Stimulated activated CD8-positive, alpha-beta memory T cell treated with anti-CD3 and anti-CD28 coated beads, Interleukin-4, amount 100 ng/mL, for 24 hours (primary cell): ENCODE measurements around the gene HSH2D.
A peak's percentile ranks its signal among the peaks of the same experiment; 100 is the strongest.
"Not testable (repeated sequence)": the region's sequence is repeated elsewhere in the genome, so short reads cannot be mapped to it uniquely, and the experiment has no call there.

Source experiments
- DNase-seq: peaks from one replicate; pipeline ENCODE4 v3.0.0-alpha.2; 2020; ENCODE audit warnings: low read depth

HSH2D gene

DNA sequence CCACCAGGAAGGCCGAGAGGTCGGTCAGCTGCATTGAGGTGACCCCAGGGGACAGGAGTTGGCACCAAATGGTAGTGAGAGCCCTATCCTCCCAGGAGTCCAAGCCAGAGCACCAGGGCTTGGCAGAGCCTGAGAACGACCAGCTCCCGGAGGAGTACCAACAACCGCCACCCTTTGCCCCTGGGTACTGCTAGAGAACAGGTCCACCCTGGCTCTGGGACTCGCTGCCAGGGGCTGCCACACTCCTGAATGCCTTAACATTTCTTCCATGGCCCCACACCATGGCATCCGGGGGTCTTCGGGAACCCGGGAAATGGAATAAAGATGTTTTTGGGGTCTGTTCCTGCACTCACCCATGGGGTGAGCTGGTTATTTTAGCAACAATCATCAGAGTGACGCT, 14.1 kb downstream of the HSH2D start:
- DNase-seq = no peak

DNA sequence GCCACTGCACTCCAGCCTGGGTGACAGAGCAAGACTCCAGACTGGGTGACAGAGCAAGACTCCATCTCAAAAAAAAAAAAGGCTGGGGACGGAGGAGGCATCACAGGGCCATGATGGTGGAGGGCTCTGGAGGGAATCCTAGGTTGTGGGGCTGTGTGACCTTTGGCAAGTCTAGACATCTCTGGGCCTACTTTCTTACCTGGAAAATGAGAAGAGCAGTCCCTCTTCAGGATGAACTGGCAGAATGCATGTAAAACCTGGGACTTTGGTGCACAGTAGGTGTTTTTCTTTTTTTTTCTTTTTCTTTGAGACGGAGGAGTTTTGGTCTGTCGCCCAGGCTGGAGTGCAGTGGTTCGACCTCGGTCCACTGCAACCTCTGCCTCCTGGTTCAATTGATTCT, 16.2 kb downstream of the HSH2D start:
- DNase-seq = no peak

DNA sequence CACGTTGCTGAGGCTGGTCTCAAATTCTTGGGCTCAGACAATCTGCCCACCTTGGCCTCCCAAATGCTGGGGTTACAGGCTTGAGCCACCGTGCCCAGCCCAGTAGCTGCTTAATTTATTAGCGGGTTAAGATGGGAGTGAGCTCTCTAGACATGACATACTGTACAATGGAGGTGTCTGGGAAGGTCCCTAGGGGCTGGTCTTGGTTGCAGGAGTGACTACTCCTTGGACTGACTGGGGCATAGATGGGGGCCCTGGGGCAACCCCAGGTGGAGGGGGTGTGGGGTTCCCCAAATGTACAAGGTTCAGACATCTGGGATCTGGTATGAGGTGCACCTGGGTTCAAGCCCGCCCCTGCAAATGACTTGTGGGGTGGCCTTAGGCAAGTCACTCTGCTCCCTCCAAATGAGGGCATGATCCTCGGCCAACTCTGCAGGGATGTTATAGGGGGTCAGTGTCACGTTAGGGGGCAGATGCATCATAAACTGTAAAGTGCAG, 17.0 kb downstream of the HSH2D start:
- DNase-seq = no peak

DNA sequence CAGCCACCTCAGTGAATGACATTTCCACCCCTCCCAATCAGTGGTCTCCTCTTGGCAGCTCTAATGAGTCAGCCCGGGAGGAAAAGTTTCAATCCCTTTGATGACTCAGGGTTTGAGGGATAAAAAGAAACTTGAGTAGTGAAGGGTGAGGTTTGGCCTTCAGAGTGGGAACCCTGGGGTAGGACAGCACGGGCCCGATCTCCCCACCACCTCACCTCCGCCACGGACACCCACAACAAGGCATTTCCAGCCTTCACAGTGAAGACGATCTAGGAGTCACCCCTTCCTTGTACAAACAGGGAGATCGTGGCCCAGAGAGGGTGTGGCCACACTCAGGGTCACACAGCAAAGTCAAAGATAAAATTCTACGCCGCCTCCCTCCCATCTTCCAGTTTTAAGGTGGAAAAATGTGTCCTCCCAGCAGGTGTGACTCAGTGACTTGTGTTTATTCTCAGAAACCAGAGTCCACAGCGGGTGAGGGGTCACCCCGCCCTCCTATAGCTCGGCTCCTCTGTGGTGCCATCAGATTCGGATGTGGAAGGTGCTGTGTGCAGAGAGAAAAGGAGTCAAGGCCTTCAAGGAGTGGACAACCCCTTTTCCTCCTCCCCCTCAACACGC, 17.6 kb downstream of the HSH2D start:
- DNase-seq = peak; percentile 22

DNA sequence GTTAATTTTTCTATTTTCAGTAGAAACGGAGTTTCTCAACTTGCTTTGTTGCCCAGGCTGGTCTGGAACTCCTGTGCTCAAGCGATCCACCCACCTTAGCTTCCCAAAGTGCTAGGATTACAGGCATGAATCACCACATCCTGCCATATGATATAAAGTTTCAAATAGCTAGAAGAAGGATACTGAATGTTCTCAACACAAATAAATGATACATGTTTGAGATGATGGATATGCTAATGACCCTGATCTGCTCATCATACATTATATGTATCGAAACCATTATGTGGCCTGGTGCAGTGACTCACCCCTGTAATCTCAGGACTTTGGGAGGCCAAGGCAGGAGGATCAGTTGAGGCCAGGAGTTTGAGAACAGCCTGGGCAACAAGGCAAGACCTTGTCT, 18.4 kb downstream of the HSH2D start:
- no peak for DNase-seq

DNA sequence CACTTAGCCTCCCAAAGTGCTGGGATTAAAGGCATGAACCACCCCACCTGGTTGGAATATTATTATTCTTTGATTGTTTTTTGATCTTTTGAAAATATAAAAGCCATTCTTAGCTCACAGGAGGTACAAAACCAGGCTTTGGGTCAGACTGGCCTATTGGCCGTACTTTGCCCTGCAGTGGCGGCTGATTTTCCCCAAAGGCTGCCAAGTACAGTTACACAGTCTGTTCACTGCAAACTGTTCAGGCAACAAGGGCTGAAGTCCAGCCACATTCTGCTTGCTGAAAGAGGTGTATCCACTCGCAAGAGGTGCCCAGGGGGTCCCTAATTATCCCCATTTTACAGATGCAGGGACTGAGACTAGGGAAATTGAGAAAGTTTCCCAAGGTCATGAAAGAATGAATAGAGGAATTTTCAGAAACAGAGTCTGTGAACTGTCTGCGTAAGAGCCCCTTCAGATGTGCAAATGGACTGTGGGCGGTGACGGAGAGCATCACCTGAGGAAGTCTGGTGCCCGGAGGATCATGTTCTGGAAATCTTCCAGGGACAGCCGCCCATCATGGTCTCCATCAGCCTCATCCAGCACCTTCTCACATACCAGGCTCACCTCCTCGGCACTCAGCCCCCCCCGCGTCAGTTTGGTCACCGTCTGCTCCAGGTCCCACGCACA, 20.9 kb downstream of the HSH2D start:
- DNase-seq = no peak

DNA sequence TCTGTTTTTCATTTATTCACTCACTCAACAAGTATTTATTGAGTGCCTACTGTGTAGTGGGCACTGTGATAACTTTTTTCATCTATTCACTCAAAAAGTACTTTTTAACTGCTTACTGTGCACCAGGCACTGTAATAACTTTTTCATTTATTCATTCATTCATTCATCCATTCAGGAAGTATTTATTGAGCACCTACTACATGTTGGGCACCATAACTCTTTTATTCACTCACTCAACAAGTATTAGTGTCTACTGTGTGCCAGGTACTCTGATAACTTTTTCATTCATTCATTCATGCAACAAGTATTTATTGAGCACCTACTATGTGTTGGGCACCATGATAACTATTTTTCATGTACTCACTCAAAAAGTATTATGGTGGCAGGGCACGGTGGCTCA, 22.9 kb downstream of the HSH2D start:
- DNase-seq = no peak

DNA sequence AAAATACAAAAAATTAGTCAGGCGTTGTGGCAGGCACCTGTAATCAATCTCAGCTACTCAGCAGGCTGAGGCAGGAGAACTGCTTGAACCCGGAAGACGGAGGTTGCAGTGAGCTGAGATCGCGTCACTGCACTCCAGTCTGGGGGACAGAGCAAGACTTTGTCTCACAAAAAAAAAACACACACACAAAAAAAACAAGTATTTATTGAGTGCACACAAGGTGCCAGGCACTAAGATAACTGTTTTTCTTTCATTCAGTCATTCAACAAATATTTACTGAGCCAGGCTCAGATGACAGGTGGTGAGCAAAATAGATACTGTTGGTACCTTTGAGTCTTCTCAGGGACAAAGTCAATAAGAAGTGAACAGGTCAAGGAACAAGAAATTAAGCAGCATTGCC, 23.6 kb downstream of the HSH2D start:
- DNase-seq = no peak

DNA sequence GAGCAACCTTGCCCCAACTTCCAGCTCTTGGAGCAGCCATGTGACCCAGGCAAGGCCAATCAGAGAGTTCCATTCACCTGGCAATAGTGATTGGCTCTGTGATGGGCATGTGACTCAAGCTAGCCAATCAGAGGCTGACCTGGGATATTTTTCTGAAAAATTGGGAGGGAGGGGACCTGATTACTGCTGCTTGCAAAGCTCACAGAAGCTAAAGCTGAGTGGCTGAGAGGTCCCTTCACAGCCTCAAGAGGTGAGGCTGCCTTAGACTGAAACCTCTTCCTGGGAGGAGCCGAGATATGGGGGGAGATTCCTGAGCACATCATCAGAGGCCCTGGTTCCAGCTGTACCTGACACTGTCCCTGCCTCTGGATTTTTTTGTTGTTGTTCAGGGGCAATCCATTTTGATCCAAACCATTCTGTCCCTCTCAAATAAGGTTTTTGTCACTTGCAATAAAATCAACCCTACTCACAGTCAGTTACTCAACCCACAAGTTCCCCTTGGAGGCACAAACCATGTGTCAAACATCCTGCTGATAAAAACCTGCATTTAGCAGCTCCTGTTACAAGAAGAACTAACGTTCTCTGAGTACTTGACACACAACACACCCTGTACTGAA, 25.1 kb downstream of the HSH2D start:
- no peak for DNase-seq

DNA sequence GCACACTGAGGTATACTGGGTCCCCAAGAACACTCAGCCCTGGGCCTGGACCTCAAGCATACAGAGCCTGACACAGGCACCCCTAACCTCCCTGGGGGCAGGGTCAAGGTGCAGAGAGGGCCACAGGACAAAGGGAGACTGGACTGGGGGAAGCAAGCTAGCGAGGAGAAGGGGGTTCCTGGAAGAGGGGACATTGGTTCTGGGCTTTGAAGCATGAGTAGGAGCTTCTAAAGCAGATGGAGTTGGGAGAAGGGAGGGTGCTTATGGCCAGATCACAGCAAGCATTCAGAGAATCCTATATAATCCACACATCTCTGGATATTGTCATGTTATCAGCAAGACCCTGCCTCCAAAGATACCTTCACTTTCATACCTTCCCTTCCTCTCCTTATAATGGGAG, 26.6 kb downstream of the HSH2D start:
- no peak for DNase-seq

DNA sequence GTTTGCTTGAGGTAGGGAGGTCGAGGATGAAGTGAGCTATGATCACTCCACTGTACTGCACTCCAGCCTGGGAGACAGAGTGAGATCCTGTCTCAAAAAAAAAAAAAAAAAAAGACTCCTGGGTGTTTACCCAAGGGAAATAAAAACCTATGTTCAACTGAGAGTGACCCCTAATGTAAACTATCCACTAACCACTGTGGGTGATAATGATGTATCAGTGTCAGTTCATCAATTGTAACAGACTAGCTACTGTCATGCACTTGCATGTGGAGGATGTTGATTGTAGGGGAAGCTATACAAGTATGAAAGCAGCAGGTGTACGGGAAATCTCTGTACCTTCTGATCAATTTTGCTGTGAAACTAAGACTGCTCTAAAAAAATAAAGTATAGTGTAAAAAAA, 32.5 kb downstream of the HSH2D start:
- DNase-seq = no peak

DNA sequence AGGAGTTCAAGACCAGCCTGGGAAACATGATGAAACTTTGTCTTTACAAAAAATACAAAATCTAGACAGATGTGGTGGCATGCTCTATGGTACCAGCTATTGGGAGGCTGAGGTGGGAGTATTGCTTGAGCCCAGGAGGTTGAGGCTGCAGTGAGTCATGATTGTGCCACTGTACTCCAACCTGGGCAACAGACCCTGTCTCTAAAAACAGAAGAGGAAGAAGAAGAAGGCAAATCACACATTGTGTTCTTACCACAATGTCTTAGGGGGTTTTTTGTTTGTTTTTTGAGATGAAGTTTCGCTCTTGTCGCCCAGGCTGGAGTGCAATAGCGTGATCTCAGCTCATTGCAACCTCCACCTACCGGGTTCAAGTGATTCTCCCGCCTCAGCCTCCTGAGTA, 35.4 kb downstream of the HSH2D start:
- not testable (repeated sequence) for DNase-seq

DNA sequence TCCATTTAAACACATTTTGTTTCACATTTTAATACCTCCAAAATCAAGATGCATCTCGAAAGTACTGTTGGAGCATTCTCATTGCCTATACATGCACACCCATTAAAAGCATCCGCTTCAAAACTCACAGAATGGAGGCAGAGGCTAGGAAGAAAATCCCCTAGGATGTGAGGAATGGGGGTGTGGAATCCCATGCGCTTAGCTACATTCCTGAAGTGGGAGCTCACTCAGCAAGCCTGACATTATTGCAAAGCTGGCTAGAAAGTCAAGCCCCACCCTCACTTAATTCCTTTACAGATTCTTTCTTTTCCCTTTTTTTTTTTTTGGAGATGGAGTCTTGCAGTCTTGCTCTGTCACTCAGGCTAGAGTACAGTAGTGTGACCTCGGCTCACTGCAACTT, 37.1 kb downstream of the HSH2D start:
- DNase-seq = no peak

DNA sequence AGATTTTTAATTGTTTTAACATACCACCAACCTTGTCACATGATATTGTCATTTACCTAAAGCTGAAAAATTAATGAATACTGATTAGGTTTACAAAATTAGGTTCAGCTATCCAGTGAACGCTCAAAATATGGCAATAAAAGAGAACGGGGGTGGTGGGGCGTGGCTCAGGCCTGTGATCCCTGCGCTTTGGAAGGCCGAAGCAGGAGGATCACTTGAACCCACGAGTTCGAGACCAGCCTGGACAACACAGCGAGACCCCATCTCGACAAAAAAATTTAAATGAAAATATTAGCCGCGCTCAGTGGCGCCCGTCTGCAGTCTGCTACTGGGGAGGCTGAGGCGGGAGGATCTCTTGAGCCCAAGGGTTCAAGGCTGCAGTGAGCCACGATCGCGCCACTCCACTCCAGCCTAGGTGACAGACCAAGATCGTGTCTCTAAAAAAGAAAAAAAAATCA, 41.2 kb downstream of the HSH2D start:
- DNase-seq = no peak

DNA sequence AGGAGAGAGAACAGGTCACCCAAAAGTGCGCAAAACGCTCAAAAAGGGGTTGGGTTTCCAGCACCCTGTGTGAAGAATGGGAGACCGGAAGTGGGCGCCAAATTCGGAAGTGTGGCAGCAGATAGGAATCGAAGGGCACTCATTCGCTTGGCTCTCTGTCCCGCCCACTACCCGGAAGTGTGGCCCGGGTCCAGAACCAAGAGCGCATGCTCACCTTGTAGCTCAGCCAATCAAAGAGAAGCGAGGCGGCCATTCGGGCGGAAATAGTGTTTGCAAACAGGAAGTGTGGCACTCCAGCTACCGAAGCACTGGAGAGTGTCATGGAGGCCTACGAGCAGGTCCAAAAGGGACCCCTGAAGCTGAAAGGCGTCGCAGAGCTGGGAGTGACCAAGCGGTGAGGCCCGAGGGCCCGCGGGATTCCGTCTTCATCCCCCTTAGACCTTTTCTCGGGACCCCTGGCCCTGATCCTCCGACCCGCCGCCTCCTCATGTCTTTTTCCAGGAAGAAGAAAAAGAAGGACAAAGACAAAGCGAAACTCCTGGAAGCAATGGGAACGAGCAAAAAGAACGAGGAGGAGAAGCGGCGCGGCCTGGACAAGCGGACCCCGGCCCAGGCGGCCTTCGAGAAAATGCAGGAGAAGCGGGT, 41.8 kb downstream of the HSH2D start, which contains the start of gene FAM32A:
TSS of gene FAM32A (plus strand) at position 288 of the 645 bp plus-strand sequence. CDS start at position 321, 33 bp downstream.
- peak; percentile 98 for DNase-seq

DNA sequence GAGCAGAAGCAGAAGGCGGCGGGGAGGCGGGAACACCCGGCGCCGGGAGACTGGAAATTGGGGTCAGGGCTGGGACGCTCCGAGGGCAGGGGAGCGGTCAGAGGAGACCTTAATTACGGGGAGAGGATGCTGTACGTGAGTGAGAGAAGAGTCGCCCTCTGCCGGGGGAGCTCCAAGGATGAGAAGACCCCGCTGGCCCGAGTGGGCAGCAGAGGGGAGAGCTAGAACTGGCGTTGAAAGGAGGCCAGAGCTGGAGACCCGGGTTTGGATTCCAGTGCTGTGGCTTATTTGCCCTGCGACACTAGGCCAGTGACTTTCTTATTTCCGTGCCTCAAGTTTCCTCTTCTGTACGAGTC, 42.3 kb downstream of the HSH2D start:
- no peak for DNase-seq

DNA sequence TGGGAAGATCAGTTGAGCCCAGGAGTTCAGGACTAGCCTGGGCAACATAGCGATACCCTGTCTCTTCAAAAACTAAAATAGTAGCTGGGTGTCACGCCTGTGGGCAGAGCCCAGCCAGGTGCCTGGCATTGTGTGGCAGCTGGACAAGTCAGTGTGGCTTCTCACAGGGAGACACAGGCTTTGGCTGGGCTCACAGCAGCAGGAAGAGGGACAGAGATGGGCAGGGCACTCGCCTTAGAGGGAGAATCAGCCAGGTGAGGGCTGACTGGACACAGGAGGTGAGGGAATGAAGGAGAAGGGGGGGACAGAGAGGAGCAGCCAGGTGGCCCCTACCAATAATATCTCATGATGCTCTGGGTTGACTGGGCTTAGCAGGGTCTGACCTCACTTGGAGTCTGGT, 45.0 kb downstream of the HSH2D start:
- DNase-seq = no peak

DNA sequence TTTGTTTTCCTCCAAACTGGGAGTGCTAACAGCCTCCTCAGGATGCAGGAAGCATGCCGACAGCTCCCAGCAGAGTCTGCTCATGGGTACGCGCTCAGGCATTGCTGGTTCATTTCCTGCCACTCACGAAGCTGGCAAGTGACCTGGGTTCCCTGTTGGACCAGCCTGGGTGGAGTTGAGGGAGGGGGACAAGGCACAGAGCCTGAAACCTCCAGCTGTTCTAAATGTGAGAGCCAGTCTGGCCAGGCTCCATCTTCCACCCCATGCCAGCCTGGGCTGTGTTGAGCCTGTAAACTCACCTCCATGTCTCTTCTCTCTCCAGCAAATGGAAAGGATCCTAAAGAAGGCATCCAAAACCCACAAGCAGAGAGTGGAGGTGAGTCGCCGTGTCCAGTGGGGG, 46.7 kb downstream of the HSH2D start:
- DNase-seq = no peak

DNA sequence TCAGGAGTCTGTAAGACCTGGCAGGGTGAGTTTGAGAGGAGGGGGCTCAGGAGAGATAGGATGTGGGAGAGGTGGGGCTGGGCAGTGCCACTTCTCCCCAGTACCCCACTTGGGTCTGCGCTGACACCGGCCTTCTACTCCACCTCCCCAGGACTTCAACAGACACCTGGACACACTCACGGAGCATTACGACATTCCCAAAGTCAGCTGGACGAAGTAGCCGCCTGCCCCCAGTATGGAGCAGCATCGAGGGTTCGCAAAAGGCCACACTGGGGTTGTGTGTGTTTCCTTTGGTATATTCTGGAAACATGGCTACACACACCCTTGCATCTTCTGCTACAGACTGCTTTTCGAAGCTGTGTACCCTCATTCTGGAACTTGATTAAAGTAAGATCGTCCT, 47.3 kb downstream of the HSH2D start:
- no peak for DNase-seq

DNA sequence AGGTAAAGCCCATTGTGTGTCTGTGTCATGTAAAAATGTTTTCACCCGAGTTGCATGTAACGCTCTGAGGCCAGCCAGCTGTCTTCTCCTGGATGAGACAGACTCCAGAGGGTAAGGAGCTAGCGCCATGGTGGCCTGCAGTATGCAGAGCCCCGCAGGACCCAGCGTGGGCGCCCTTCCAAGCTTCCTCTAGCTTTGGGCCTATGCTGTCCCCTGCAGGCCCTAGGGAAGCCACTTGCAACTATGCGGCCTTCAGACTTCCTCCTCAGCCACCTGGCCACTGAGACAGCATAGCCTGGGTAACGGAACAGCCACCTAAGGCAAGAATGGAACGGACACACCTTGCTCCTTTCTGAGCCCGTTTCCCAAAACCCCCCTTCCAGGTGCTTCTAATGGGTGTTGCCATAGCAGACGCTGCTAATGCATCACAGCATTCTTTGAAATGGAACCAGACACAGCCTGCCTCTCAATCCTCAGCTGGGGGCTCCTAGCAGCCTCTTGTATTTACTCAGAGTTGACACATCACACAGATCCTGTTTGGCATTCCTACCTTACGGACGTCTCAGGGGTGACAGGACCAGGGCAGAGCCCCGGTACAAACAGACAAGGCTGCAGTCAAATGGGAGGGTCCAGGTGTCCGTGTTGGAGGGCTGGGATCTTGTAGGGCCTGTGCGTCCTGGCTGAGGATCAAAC, 47.9 kb downstream of the HSH2D start:
- no peak for DNase-seq

DNA sequence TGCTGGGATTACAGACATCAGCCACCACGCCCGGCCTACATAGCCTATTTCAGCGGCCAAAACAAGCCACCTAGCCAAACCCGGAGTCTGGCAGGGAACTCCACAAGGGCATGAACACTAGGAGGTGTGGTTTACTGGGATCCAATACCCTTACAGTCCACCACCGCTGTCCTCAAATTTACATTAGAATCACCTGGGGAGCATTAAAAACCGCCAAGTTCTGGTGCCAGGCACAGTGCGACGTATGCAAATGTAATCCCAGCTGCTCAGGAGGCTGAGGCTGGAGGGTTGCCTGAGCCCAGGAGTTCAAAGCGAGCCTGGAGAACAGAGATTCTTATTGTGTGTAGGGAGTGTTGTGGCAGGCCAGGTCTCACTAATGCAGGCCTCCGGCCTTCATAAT, 50.0 kb downstream of the HSH2D start:
- no peak for DNase-seq

DNA sequence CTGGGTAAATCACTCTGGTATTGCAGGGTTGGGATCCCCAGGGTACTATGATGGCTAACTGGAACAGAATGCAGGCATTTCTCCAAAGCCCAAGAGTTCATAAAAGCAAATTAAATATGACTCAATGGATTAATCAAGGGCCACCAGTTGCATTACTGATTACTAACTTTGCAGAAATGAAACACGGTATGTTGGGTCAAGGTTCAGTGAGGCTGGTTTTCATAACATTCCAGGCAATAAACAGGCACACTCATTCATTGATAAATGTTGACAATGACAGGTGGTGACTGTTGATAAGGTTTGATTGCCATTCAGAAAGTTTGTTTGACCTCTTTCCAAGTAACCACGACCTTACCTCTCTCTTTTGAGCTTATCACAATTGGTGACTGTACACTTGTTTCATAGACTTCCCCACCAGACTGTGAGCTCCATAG, 53.7 kb downstream of the HSH2D start:
- DNase-seq = no peak
